ENCODE data around the gene EZH1. TPM values are rescaled to one million over a fixed set of nuclear protein-coding genes. Genes with fewer than 3 reads are reported as not detected.

The EZH1 gene
- total RNA-seq, 1 experiment from 2014 or later, result 22.4 TPM

DNA sequence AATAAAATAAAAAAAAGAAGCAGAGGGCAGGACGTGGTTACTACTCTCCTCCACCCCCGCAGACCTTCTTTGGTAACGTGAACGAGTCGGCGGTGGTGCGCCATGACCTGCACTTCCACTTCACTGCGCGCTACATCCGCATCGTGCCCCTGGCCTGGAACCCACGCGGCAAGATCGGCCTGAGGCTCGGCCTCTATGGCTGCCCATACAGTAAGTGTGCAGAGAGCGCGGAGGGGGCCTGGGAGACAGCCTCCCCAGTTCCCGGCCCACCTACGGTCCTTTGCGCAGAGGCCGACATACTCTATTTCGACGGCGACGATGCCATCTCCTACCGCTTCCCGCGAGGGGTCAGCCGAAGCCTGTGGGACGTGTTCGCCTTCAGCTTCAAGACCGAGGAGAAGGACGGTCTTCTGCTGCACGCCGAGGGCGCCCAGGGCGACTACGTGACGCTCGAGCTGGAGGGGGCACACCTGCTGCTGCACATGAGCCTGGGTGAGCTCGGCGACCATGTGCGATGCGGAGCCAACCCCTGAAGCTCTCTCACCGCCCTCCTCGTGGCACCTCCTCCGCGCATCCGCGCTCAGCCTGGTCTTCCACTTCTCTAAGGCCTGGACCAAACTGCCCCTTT is 59.8 kb downstream of the EZH1 start:
- ChIA-PET POLR2A (interaction anchor here (0.6 kb wide), 1 partner anchor 88 kb away, joined by 3 read pairs; no protein-coding TSS in a partner anchor), CTCF (interaction anchor here (1.0 kb wide), 1 partner anchor 79 kb away, joined by 3 read pairs; no protein-coding TSS in a partner anchor)
- Mint-ChIP-seq H3K9me3 (no peaks in the 10 kb centered on the region), H3K27ac (no peak overlapping the region), H3K4me1 (peaks cover 39% of the 10 kb centered on the region), H3K27me3 (ENCODE audit: low read depth) (peaks cover 20% of the 10 kb centered on the region), H3K36me3 (peaks cover 14% of the 10 kb centered on the region; the same call in 1 of the 2 replicates), H3K4me3 (no peak overlapping the region)
- TF ChIP-seq ZNF317 (CRISPR knock-in tag; IDR thresholded peaks at IDR 0.05; ENCODE audit: borderline replicate concordance, low read depth) (no peak), ZMAT4 (CRISPR knock-in tag; IDR thresholded peaks at IDR 0.05) (no peak), FOXK1 (CRISPR knock-in tag; IDR thresholded peaks at IDR 0.05) (no peak), CDX4 (CRISPR knock-in tag; IDR thresholded peaks at IDR 0.05; ENCODE audit: borderline replicate concordance) (no peak), FOXJ3 (CRISPR knock-in tag; IDR thresholded peaks at IDR 0.05; ENCODE audit: borderline replicate concordance) (no peak), ZNF232 (CRISPR knock-in tag; IDR thresholded peaks at IDR 0.05) (no peak), E2F1 (CRISPR knock-in tag; IDR thresholded peaks at IDR 0.05) (no peak), ATF1 (CRISPR knock-in tag; IDR thresholded peaks at IDR 0.05) (no peak), SOX15 (CRISPR knock-in tag; IDR thresholded peaks at IDR 0.05) (no peak), JUN (CRISPR knock-in tag; IDR thresholded peaks at IDR 0.05) (no peak), RELA (CRISPR knock-in tag; IDR thresholded peaks at IDR 0.05; ENCODE audit: borderline replicate concordance) (no peak), ZNF138 (CRISPR knock-in tag; conservative IDR thresholded peaks at IDR 0.05) (no peak), AR (CRISPR knock-in tag; IDR thresholded peaks at IDR 0.05) (no peak), ZNF425 (CRISPR knock-in tag; conservative IDR thresholded peaks at IDR 0.05) (no peak), ZNF671 (CRISPR knock-in tag; IDR thresholded peaks at IDR 0.05) (no peak), SMAD3 (CRISPR knock-in tag; IDR thresholded peaks at IDR 0.05; ENCODE audit: borderline replicate concordance) (no peak)
- TF ChIP-seq, protein P1, sequence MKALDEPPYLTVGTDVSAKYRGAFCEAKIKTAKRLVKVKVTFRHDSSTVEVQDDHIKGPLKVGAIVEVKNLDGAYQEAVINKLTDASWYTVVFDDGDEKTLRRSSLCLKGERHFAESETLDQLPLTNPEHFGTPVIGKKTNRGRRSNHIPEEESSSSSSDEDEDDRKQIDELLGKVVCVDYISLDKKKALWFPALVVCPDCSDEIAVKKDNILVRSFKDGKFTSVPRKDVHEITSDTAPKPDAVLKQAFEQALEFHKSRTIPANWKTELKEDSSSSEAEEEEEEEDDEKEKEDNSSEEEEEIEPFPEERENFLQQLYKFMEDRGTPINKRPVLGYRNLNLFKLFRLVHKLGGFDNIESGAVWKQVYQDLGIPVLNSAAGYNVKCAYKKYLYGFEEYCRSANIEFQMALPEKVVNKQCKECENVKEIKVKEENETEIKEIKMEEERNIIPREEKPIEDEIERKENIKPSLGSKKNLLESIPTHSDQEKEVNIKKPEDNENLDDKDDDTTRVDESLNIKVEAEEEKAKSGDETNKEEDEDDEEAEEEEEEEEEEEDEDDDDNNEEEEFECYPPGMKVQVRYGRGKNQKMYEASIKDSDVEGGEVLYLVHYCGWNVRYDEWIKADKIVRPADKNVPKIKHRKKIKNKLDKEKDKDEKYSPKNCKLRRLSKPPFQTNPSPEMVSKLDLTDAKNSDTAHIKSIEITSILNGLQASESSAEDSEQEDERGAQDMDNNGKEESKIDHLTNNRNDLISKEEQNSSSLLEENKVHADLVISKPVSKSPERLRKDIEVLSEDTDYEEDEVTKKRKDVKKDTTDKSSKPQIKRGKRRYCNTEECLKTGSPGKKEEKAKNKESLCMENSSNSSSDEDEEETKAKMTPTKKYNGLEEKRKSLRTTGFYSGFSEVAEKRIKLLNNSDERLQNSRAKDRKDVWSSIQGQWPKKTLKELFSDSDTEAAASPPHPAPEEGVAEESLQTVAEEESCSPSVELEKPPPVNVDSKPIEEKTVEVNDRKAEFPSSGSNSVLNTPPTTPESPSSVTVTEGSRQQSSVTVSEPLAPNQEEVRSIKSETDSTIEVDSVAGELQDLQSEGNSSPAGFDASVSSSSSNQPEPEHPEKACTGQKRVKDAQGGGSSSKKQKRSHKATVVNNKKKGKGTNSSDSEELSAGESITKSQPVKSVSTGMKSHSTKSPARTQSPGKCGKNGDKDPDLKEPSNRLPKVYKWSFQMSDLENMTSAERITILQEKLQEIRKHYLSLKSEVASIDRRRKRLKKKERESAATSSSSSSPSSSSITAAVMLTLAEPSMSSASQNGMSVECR (CRISPR knock-in tag; IDR thresholded peaks at IDR 0.05; ENCODE audit: borderline replicate concordance), result no peak
- TF ChIP-seq, protein P2, sequence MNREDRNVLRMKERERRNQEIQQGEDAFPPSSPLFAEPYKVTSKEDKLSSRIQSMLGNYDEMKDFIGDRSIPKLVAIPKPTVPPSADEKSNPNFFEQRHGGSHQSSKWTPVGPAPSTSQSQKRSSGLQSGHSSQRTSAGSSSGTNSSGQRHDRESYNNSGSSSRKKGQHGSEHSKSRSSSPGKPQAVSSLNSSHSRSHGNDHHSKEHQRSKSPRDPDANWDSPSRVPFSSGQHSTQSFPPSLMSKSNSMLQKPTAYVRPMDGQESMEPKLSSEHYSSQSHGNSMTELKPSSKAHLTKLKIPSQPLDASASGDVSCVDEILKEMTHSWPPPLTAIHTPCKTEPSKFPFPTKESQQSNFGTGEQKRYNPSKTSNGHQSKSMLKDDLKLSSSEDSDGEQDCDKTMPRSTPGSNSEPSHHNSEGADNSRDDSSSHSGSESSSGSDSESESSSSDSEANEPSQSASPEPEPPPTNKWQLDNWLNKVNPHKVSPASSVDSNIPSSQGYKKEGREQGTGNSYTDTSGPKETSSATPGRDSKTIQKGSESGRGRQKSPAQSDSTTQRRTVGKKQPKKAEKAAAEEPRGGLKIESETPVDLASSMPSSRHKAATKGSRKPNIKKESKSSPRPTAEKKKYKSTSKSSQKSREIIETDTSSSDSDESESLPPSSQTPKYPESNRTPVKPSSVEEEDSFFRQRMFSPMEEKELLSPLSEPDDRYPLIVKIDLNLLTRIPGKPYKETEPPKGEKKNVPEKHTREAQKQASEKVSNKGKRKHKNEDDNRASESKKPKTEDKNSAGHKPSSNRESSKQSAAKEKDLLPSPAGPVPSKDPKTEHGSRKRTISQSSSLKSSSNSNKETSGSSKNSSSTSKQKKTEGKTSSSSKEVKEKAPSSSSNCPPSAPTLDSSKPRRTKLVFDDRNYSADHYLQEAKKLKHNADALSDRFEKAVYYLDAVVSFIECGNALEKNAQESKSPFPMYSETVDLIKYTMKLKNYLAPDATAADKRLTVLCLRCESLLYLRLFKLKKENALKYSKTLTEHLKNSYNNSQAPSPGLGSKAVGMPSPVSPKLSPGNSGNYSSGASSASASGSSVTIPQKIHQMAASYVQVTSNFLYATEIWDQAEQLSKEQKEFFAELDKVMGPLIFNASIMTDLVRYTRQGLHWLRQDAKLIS (CRISPR knock-in tag; IDR thresholded peaks at IDR 0.05; ENCODE audit: borderline replicate concordance), result no peak
- TF ChIP-seq, protein P3, sequence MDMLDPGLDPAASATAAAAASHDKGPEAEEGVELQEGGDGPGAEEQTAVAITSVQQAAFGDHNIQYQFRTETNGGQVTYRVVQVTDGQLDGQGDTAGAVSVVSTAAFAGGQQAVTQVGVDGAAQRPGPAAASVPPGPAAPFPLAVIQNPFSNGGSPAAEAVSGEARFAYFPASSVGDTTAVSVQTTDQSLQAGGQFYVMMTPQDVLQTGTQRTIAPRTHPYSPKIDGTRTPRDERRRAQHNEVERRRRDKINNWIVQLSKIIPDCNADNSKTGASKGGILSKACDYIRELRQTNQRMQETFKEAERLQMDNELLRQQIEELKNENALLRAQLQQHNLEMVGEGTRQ (CRISPR knock-in tag; IDR thresholded peaks at IDR 0.05), result no peak
- ATAC-seq, result no peak
- DNase-seq (ENCODE audit: low spot score), result no peak

Measured in WTC11 (cell line).